ENCODE results near the gene ZBTB16.

Gene ZBTB16

DNA sequence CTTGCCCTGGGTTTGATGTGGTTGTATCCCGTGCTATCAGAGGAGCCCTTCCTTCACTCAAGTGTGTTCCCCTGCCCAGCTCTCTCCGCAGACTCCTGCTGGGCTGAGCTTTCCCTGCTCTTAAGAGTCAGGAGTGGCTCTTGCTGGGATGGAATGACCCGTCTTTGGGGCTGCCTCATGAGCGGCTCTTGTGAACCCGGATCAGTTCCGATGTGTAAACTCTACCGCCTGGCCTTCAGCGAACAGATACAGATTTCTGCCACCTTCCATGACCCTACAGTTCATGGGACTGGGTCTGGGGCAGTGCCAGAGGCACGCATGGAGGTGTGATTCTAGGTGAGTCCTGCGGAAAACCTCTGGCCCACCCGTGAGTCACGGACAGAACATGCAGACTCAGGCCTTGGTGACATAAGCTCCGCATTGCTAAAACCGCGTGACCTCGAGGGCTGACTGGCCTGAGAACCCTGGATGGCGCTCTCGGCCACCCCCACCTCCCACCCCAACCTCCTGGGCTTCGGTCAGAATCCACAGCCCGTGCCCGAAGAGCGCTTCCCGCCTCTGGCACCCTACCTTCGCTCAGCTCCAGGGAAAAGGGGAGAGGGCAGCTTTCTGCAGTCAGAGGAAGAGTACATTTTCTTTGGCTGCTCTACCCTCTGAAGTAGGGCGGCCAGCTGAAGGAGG lies 1.3 kb upstream of the ZBTB16 start:
- Histone ChIP-seq H3K27me3 (replicated peaks; ENCODE audit: control insufficient read depth, insufficient read depth, low read length) (peaks cover 4% of the 10 kb centered on the region), H3K36me3 (ENCODE audit: control insufficient read depth, insufficient read depth, low read length) (no peaks in the 10 kb centered on the region), H3K4me3 (replicated peaks; ENCODE audit: low read depth, low read length) (no peak overlapping the region)
- no peak for DNase-seq (ENCODE audit: extremely low read depth, insufficient read length)
- TF ChIP-seq, protein P1, sequence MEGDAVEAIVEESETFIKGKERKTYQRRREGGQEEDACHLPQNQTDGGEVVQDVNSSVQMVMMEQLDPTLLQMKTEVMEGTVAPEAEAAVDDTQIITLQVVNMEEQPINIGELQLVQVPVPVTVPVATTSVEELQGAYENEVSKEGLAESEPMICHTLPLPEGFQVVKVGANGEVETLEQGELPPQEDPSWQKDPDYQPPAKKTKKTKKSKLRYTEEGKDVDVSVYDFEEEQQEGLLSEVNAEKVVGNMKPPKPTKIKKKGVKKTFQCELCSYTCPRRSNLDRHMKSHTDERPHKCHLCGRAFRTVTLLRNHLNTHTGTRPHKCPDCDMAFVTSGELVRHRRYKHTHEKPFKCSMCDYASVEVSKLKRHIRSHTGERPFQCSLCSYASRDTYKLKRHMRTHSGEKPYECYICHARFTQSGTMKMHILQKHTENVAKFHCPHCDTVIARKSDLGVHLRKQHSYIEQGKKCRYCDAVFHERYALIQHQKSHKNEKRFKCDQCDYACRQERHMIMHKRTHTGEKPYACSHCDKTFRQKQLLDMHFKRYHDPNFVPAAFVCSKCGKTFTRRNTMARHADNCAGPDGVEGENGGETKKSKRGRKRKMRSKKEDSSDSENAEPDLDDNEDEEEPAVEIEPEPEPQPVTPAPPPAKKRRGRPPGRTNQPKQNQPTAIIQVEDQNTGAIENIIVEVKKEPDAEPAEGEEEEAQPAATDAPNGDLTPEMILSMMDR (IDR thresholded peaks at IDR 0.05; ENCODE audit: insufficient read depth, low read length, poor library complexity, severe bottlenecking), result no peak

DNA sequence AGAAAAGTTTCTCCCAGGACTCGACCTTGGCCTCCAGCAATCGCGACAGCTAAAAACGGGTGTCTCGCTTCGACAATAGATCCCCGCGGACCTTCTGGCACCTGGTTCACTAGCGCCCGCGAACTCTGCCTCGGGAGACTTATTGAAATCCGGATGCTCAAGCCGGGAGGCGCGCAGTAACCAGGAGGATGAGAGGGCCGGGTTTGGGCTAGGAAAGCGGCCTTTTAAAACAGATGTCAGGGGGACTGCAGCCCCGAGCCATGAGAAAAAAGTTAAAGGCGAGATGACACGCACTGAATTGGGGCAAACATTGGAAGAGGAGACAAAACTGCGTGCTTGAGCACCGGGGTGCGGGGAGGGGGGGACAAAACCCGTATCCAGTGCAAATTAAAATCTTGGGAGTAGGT lies 637 bp upstream of the ZBTB16 start:
- Histone ChIP-seq H3K36me3 (ENCODE audit: control insufficient read depth, insufficient read depth, low read length) (no peaks in the 10 kb centered on the region), H3K4me3 (replicated peaks; ENCODE audit: low read depth, low read length) (no peak overlapping the region), H3K27me3 (replicated peaks; ENCODE audit: control insufficient read depth, insufficient read depth, low read length) (peaks cover 4% of the 10 kb centered on the region)
- DNase-seq (ENCODE audit: extremely low read depth, insufficient read length), result no peak
- TF ChIP-seq, protein P1 (IDR thresholded peaks at IDR 0.05; ENCODE audit: insufficient read depth, low read length, poor library complexity, severe bottlenecking), result no peak

DNA sequence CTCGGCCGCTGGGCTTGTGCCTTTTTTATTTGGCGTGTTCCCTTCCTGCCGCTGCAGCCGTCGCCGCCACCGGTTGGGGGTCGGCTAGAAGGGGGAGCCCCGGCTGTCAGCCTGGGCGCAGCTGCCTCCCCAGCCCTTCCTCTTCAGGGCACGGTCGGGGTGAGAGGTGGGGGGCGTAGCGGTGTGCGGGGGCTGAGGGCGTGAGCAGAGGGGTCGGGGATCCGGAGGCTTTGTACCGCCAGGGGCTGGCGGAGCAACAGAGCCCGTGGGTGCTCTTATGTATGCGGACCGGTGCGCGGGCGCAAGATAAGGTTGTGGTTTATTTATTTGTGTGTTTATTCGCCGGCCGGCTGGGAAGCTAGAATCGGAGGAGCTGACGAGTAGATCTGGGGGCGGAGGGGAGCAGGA lies 477 bp downstream of the ZBTB16 start:
- DNase-seq (ENCODE audit: extremely low read depth, insufficient read length), result no peak
- no peaks in the 10 kb centered on the region for H3K36me3 ChIP-seq (ENCODE audit: control insufficient read depth, insufficient read depth, low read length)
- H3K4me3 ChIP-seq (replicated peaks; ENCODE audit: low read depth, low read length), result no peak overlapping the region
- TF ChIP-seq, protein P1 (IDR thresholded peaks at IDR 0.05; ENCODE audit: insufficient read depth, low read length, poor library complexity, severe bottlenecking), result no peak
- H3K27me3 ChIP-seq (replicated peaks; ENCODE audit: control insufficient read depth, insufficient read depth, low read length), result peaks cover 4% of the 10 kb centered on the region

DNA sequence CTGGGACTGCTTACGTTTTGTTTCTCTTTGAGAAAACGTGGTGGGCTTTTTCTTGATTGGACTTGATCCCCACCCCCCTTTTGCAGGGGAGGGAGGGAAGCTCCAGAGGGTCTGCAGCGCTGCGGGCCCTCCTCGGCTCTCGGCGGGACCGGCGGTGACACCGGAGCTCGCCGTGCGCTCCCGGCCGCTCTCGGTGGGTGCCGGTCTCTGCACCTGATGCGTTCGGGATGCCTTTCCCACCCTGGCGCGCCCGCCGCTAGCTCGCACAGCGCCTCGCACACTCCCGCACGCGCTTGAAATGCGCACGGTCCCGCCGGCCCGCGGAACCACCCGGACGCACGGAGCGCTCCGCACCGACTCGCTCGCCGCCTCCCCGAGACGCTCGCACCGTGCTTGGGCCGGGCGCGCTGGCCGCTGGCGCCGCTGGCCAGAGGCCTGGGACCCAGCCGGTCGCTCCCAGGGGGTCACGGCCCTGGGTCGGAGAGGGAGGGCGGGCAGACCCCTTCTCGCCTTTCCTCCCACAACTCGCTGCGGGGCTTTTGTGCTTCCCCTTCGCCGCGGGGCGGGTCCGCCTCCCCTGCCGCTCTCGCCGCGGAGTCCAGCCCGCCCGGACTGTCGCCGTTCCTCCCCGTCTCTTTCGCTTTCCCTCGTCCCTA lies 1.0 kb downstream of the ZBTB16 start:
- Histone ChIP-seq H3K4me3 (replicated peaks; ENCODE audit: low read depth, low read length) (peak overlapping the region; percentile 8; the same call in 1 of the 2 replicates), H3K36me3 (ENCODE audit: control insufficient read depth, insufficient read depth, low read length) (no peaks in the 10 kb centered on the region), H3K27me3 (replicated peaks; ENCODE audit: control insufficient read depth, insufficient read depth, low read length) (peaks cover 4% of the 10 kb centered on the region)
- TF ChIP-seq, protein P1 (IDR thresholded peaks at IDR 0.05; ENCODE audit: insufficient read depth, low read length, poor library complexity, severe bottlenecking), result no peak
- peak; percentile 16 for DNase-seq (ENCODE audit: extremely low read depth, insufficient read length)

DNA sequence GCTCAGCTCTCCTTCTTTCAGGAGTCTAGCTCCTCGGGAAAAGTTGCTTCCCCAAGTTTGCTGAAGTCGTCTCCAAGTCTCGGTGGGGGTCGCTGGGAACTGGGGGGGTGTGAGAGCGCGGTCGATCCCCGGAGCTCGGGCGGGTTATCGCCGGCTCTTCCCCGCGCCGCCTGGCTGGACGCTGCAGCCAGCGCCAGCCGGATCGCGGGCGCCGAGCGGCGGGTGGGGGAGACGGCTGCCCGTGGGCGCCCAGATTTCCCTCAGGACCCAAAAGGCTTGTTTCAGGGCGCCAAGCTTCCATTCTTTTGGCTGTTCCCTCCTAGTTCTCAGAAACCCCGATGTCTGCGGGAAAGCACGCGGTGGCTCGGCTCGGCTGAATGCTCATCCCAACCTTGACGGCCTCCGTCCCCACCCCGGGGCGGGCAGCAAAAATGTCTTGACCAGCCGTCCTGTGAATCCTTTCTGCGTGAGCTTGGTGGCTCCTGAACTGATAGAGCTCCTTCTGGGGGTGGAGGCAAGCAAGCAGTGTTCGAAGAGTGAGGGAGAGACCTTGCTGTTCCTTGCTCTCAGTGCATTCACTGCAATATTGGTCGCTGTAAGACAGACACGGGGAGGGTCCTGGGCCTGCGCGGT lies 1.7 kb downstream of the ZBTB16 start:
- DNase-seq (ENCODE audit: extremely low read depth, insufficient read length), result no peak
- peaks cover 4% of the 10 kb centered on the region for H3K27me3 ChIP-seq (replicated peaks; ENCODE audit: control insufficient read depth, insufficient read depth, low read length)
- peak overlapping the region; percentile 8; the same call in 1 of the 2 replicates for H3K4me3 ChIP-seq (replicated peaks; ENCODE audit: low read depth, low read length)

More for the DNA sequence above, 1.7 kb downstream of the ZBTB16 start:
- H3K36me3 ChIP-seq (ENCODE audit: control insufficient read depth, insufficient read depth, low read length), result no peaks in the 10 kb centered on the region
- TF ChIP-seq, protein P1 (IDR thresholded peaks at IDR 0.05; ENCODE audit: insufficient read depth, low read length, poor library complexity, severe bottlenecking), result no peak
